Raji (cell line): ENCODE results near the gene PC.

Experiments
- POLR2A ChIP-seq: IDR thresholded peaks from 2 replicates; pipeline ENCODE4 v1.6.1; 2011; ENCODE audit warnings: low read depth, low read length, control low read depth; ENCODE audit not compliant: insufficient read depth

The PC gene, protein sequence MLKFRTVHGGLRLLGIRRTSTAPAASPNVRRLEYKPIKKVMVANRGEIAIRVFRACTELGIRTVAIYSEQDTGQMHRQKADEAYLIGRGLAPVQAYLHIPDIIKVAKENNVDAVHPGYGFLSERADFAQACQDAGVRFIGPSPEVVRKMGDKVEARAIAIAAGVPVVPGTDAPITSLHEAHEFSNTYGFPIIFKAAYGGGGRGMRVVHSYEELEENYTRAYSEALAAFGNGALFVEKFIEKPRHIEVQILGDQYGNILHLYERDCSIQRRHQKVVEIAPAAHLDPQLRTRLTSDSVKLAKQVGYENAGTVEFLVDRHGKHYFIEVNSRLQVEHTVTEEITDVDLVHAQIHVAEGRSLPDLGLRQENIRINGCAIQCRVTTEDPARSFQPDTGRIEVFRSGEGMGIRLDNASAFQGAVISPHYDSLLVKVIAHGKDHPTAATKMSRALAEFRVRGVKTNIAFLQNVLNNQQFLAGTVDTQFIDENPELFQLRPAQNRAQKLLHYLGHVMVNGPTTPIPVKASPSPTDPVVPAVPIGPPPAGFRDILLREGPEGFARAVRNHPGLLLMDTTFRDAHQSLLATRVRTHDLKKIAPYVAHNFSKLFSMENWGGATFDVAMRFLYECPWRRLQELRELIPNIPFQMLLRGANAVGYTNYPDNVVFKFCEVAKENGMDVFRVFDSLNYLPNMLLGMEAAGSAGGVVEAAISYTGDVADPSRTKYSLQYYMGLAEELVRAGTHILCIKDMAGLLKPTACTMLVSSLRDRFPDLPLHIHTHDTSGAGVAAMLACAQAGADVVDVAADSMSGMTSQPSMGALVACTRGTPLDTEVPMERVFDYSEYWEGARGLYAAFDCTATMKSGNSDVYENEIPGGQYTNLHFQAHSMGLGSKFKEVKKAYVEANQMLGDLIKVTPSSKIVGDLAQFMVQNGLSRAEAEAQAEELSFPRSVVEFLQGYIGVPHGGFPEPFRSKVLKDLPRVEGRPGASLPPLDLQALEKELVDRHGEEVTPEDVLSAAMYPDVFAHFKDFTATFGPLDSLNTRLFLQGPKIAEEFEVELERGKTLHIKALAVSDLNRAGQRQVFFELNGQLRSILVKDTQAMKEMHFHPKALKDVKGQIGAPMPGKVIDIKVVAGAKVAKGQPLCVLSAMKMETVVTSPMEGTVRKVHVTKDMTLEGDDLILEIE

DNA sequence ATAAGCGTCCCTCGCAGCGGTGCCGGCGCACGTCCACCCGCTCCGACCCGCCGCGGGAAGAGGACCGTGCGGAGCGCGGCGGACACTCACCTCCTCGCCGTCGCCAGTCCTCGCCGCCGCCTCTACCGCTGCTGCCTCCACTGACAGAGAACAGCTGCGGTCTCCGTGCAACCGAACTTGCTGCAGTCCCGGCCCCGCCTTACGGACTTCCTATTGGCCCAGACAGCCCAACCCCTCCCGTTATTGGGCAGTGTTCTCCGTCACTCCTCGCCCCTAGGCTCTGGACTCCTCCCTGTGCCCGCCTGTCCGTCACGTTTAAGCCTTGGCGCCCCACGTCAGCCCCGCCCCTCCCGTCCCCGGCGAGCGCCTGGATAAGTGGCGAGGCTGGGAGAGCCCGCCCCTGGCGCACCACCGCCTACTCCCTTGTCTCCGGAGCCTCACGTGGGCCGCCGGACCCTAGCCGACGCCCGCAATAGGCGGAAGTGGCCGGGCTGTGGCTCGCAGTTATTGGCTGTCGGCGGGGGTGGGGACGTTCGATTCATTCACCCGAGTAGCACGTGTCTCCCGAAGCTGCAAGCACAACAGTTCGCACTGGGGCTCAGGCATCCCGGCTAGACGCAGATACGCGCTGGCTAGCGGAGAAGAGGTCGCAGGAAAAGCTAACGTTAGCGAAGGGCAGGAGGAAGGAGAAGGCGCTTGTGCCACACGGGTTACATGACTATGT, at the start of gene PC:
Gene PC, minus strand, starts transcription at position 152 of the 724 bp plus-strand sequence. CDS start 86,224 bp downstream, outside the sequence.
- no peak for TF ChIP-seq POLR2A

GRCh38 chr11:67007126-67007525, 48.9 kb upstream of the PC start:
- TF ChIP-seq POLR2A: no peak

- no peak for TF ChIP-seq POLR2A
Observed at GRCh38 chr11:67006029-67006884, 48.1 kb upstream of the PC start.

- no peak for TF ChIP-seq POLR2A
Observed at GRCh38 chr11:67002921-67003411, 44.8 kb upstream of the PC start.

- no peak for TF ChIP-seq POLR2A
Observed at GRCh38 chr11:67002297-67002913, 44.2 kb upstream of the PC start.

- TF ChIP-seq POLR2A: no peak
Observed at GRCh38 chr11:67001332-67001731, 43.1 kb upstream of the PC start.

GRCh38 chr11:66999555-66999954, 41.4 kb upstream of the PC start:
- TF ChIP-seq POLR2A: no peak

DNA sequence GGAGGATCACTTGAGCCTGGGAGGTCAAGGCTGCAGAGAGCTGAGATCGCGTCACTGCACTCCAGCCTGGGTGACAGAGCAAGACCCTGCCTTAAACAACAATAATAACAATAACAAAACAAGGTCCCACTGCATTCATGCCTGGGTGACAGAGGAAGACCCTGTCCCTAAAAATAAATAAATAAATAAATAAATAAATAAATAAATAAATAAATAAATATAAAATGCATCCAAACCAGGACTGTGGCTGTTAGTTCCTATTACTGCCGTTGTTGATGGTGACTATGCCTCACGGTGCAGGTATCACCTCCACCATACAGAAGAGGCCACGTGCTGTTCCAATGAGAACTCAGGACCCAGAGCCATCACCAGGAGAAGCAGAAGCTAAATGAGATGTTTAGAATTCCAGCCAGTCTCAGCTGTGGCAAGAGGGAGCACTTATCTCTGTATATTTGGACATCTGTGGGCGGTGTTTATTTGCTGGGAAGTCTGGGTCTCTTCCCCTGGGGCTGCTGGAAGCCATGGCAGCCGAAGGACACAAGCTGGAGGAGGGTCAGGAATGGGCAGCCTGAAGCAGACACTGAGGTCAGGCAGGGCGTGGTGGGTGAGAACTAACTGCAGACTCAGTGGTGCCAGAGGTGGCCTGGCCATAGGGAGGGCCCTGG, 38.6 kb upstream of the PC start:
- TF ChIP-seq POLR2A: no peak

DNA sequence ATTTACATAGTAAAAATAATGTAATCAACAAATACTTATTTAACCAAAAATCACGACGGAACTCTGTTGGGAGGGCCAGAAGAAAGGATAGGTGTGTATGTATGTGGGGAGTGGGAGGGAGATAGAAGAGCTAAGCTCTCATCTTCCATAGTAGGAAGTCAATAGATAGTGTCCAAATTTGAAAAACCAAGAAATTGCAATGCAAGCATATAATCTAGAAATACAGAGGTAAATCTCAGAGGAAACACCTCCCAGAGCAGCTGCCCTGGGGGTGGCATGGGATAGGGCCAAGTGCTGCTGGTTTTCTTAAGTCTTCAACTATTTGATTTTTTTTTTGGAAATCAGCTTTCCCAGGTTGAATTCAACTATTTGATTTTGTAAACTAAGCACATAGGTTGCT, 33.9 kb upstream of the PC start:
- TF ChIP-seq POLR2A: no peak

DNA sequence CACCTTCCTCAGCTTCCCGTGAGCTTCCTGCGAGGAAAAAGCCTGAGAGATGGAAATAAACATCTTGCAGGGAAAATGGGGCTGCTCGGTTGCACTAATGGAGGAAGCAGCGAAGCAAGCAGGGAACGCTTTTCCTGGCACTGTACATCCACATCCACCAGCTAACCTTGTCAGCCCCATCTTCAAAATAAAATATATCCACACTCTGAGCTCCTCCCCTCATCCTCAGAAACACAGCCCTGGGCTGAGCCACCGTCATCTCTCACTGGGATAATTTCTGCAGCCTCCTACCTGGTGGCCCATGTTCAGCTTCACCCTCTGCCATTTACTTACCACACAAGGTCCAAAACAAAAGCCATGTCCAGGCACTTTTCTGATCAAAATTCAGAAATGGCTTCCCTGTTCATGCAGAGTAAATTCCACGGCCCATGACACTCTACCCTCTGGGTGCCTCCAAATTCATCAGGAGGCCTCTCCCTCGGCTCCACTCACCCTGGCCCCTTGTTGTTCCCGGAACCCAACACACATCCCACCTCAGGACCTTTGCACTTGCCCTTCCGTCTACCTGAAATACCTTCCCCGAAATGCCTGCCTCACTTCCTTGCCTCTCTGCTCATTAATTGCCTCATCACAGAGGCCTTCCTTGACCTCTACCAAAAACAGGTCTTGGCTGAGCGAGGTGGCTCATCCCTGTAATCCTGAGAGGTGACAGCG, 29.9 kb upstream of the PC start:
- TF ChIP-seq POLR2A: no peak

DNA sequence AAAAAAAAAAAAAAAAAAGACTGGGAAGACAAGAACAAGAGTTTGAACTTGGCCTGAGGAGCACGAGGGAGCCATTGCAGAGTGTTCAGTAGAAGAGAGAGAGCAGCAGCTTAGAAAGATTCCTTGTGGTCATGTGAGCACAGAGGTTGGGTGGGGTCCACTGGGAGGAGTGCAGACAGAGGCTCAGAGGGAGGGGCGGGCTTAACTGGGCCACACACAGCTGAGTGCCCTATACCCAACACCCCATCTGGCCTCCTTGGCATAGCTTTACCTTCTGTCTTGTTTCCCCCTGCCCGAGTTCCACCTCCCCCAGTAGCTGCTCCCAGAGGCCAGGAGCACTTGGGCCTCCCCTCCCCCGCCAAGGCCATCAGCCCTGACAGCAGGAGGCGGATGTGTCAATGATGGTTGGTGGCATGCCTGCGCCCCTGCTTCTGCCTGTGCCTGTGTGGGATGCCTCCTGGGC, 29.0 kb upstream of the PC start:
- TF ChIP-seq POLR2A: no peak

DNA sequence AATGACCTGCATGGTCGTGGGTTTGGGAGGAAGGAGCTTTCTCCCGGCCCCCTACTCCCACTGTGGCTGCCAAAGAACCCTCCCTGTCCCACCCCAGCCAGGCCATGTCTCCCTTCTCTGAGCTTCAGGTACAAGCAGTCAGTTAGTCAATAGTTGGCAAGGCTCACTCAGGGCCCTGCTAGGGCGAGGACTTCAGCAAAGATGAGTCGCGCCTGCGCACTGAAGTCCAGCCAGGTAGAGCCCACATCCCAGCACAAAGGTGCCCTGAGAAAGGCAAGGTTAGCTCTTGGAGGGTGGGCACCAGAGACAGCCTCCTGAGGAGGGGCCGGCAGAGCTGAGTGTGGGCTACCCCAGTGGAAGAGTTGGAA, 28.0 kb upstream of the PC start:
- no peak for TF ChIP-seq POLR2A

GRCh38 chr11:66985508-66986177, 27.5 kb upstream of the PC start:
- no peak for TF ChIP-seq POLR2A
